Measurements from ENCODE around the gene FADS6.
A peak's percentile ranks its signal among the peaks of the same experiment; 100 is the strongest.

The FADS6 gene, protein sequence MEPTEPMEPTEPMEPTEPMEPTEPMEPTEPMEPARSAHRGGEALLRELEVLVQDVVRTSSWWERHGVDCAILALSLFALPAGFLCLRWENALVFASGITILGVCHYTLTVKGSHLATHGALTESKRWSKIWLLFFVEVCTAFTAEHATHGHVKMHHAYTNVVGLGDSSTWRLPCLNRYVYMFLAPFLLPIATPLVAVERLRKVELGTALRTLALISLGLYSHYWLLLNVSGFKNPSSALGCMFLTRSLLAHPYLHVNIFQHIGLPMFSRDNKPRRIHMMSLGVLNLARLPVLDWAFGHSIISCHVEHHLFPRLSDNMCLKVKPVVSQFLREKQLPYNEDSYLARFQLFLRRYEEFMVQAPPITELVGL

DNA sequence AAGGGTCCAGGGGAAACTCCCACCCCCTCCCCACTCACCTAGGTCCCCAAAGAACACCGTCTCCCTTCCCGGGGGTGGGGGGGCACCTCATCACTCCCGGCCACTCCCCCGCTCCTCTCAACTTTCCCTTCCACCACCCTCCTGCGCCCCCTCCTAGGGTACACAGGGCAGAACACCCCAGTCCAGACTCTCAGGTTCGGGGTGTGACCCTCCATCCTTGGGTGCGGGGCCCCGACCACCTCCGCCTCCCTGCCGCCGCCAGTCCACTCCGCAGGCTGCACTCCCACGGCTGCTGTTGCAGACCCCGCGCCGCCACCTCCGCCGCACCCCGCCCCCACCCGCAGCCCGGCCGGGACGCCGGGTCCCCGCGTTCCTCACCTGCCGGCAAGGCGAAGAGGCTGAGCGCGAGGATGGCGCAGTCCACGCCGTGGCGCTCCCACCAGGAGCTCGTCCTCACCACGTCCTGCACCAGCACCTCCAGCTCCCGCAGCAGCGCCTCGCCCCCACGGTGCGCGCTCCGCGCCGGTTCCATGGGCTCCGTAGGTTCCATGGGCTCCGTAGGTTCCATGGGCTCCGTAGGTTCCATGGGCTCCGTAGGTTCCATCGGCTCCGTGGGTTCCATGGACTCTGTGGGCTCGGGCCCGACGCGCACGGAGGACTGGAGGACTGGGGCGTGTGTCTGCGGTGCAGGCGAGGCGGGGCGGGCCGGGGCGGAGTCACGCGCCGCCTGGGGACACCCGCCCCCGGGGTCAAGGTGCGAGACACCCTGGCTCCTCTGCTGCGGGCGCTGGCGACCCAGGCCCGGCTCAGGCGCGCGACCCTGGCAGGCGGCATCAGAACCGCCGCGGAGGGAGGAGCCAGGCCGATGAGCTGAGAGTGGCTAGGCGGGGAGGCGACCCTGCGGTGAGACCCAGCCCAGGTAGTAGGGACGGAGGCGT lies at the start of gene FADS6:
Gene FADS6 (minus strand): TSS at position 660 of the 938 bp plus-strand sequence. CDS start 38 bp downstream, at position 622.
- DNase-seq (no peak), ATAC-seq (peak; percentile 62)
- peaks cover 62% of the 10 kb centered on the region for H3K27me3 Mint-ChIP-seq
- peak within 1 kb of the TSS; percentile 63 to 73 for H3K4me3 Mint-ChIP-seq
- H3K4me1 Mint-ChIP-seq = peaks cover 14% of the 10 kb centered on the region
- no peak within 1 kb of the TSS for H3K27ac Mint-ChIP-seq
- H3K9me3 Mint-ChIP-seq = no peaks in the 10 kb centered on the region

DNA sequence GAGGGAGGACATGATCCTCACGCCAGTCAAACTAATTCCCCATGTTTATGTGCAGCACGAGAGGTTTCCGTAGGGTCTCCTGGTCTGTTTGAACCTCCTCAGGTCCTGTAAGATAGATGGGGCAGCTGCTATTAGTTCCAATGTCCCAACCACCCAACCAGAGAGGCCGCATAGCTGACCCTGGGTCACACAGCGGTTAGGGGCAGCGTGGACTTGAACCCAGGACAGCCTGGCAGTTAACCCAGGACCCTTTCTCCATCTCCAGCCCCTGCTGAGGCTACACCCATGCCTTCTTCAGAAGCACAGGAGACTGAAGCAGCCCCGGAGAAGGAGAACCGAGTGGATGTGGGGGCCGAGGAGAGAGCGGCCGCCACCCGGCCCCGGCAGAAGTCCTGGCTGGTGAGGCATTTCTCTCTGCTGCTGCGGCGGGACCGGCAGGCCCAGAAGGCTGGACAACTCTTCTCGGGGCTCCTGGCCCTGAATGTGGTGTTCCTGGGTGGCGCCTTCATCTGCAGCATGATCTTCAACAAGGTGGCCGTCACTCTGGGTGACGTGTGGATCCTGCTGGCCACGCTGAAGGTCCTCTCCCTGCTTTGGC lies 47.8 kb upstream of the FADS6 start:
- ATAC-seq = no peak
- Mint-ChIP-seq H3K27me3 (peaks cover 64% of the 10 kb centered on the region), H3K4me1 (no peaks in the 10 kb centered on the region), H3K27ac (no peak overlapping the region), H3K4me3 (no peak overlapping the region), H3K9me3 (no peaks in the 10 kb centered on the region)
- DNase-seq = no peak

DNA sequence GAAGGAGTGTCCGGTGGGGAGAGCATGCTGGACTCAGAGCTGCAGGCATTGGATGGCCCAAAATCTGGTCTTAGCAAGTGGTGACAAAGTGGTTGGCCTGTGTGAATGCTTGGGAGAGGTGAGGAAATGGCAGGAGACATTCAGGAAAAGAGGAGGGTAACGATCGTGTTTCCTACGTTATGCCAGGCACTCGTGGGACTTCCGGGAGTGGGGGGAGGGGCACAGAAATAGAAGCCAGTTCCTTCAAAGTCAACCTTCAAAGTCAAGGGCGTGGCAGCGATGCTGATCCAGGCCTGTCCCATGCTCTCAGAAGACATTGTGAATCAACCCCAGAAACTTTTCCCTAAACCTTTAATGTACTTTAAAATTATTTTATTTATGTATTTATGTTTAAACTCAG lies 46.1 kb upstream of the FADS6 start:
- H3K27ac Mint-ChIP-seq = no peak overlapping the region
- ATAC-seq (no peak), DNase-seq (no peak)
- no peak overlapping the region for H3K4me3 Mint-ChIP-seq
- H3K9me3 Mint-ChIP-seq = no peaks in the 10 kb centered on the region
- H3K27me3 Mint-ChIP-seq = peaks cover 72% of the 10 kb centered on the region
- no peaks in the 10 kb centered on the region for H3K4me1 Mint-ChIP-seq

DNA sequence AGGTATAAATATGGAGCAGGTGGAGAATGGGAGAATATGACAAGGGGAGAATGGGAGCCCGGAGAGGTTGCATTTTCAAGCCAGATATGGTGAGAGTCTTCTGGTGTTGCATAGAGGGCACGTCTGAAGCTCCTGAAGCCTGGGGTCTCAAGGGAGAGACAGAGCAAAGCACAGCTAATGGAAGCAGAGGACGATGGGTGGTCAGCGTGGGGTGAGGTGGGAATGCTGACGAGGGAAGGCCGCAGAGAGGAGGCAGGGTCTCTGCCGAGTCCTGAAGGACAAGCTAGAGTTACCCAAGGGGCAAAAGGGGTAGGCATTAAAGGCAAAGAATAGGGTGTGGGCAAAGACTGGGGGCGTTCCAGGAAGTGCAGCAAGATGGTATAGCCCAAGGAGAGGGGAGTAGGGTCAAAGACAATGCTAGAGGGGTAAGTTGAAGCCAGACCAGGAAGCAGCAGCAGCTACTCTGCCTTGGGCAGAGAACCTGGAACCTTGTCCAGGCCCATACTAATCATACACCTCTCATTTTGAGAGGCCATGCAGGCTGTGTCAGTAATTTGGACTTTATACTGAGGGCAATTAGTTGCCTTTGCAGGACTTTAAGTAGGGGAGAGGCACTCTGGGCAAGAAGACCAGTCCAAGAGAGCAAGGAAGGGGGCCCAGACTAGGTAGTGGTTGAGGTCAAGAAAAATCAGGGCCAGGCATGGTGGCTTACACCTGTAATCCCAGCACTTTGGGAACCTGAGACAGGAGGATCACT lies 44.9 kb upstream of the FADS6 start:
- H3K27ac Mint-ChIP-seq = no peak overlapping the region
- ATAC-seq (no peak), DNase-seq (no peak)
- H3K4me1 Mint-ChIP-seq = no peaks in the 10 kb centered on the region
- H3K4me3 Mint-ChIP-seq = no peak overlapping the region
- H3K9me3 Mint-ChIP-seq = no peaks in the 10 kb centered on the region
- H3K27me3 Mint-ChIP-seq = peaks cover 72% of the 10 kb centered on the region

DNA sequence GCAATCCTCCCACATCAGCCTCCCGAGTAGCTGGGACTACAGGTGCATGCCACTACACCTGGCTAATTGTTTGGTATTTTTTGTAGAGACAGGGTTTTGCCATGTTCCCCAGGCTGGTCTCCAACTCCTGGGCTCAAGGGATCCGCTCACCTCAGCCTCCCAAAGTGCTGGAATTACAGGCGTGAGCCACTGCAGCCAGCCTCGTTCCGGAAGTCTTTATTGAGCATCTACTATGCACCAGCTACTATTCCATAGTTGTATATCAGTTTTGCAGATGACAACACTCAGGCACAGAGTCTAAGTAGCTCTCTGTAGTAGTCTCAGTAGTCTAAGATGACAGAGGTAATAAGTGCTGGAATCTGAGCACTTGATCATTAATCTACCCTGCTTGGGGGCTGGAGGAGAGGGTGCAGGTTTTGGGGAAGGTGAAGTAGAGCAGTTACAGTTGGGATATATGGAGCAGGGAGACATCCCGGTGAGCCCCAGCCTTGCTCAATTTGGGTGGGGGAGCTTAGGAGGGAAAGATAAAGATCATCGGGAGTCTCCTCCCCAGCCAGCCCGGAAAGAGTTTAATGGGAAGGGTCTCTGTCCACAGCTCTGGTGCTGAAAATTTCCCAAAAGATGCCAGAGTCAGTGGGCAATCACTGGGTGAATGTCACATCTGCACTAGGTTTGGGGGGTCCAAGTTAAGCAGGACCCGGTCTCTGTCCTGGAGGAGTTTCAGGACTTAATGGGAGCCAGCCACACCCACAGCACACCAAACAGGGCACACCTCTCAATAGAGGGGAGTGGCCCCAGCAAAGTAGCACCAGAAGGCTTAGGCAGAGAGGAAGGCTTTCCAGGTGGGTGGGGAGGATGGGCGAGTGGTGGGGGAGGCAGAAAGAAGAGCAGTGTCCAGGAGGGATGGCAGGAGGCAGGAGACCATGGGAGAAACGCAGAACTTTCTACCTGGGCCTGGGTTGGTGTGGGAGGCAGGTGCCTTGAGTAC lies 43.9 kb upstream of the FADS6 start:
- DNase-seq (no peak), ATAC-seq (no peak)
- no peaks in the 10 kb centered on the region for H3K9me3 Mint-ChIP-seq
- no peak overlapping the region for H3K4me3 Mint-ChIP-seq
- H3K27me3 Mint-ChIP-seq = peaks cover 77% of the 10 kb centered on the region
- no peaks in the 10 kb centered on the region for H3K4me1 Mint-ChIP-seq
- peak overlapping the region in 1 of 2 donors; percentile 37 for H3K27ac Mint-ChIP-seq

DNA sequence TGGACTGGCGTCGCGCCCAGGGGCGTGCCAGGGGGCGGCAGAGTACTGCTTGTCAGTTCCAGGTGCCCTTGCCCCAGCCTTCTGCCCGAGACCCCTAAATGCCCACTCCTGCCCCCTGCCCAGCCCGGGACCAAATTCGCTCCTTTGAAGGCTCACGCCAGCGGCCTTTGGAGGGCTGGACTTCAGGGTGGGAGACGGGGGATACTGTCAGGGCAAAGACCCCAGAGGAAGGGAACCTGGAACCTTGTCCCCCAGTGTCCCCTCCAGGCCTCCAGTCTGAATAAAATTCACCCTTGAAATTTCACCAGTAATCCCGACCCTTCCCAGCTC lies 43.0 kb upstream of the FADS6 start:
- H3K27ac Mint-ChIP-seq = no peak overlapping the region
- ATAC-seq = no peak
- H3K4me1 Mint-ChIP-seq = peaks cover 1% of the 10 kb centered on the region
- H3K27me3 Mint-ChIP-seq = peaks cover 77% of the 10 kb centered on the region
- no peak for DNase-seq
- no peaks in the 10 kb centered on the region for H3K9me3 Mint-ChIP-seq
- H3K4me3 Mint-ChIP-seq = no peak overlapping the region

DNA sequence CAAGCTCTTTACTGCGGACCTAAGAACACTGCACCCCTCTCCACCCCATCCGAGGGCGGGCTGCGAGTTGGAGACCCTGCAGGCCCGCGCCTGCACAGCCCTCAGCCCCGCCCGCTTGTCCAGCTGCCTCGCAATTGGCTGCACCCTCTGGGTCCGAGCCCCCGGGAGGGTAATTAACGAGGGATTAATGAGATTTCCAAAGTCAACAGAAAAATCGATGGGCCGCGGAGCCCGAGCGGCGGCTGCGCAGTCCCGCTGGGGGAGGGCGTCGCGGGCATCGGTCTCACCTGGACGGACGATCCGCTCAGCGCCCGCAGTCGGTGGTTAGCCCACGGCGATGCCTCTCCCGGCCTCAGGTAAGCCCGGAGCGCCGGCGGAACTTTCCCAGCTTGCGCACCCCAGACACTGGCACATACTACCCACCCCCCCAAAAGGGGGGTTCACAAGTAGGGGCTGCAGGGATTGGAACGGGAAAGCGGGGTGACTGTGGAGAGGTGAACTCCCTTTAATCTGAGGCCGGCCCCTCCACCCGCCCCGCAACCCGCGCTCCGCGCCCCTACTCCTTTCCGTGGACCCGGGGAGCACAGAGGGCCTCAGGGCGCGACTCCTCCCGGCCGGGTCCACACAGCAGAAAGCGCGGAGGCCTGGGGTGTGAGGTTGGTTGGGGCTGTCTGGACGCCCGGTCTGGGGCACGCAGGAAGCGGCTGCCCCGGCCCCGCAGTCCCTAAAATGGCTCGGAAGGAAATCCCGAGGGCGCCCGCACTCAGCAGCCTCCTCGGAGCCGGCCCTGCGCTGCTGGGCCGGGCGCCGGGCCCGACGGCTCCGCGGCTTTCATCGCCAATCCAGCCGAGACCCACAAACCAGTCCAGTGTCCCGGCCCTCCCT lies 42.4 kb upstream of the FADS6 start, which contains the start of gene OTOP3:
Gene OTOP3 (plus strand): TSS at position 314 of the 885 bp plus-strand sequence. CDS start 24 bp downstream, at position 338.
- H3K27me3 Mint-ChIP-seq = peaks cover 82% of the 10 kb centered on the region

DNA sequence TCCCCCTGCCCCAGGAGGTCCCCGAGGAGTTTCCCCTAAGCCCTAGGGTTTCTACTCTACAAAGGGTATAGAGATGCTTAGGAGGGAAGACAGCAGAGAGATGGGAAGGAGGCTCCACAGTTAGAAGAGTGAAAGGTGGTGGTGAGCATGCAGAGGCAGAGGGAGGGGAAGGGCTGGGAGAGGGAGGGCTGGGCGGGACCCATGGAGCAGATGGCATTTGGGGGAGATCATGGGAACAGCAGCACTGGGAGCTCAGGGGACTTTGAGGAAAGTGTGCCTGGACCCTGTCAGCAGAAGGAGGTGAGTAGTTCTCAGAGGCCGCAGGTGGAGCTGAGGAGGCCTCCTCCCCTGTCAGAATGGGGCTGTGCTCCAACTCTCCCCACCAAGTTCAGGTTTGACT lies 41.6 kb upstream of the FADS6 start:
- H3K4me3 Mint-ChIP-seq = no peak overlapping the region

More for the DNA sequence above, 42.4 kb upstream of the FADS6 start, which contains the start of gene OTOP3:
- Mint-ChIP-seq H3K4me1 (peaks cover 6% of the 10 kb centered on the region), H3K9me3 (no peaks in the 10 kb centered on the region), H3K4me3 (no peak within 1 kb of the TSS), H3K27ac (no peak within 1 kb of the TSS)
- DNase-seq = no peak
- no peak for ATAC-seq

DNA sequence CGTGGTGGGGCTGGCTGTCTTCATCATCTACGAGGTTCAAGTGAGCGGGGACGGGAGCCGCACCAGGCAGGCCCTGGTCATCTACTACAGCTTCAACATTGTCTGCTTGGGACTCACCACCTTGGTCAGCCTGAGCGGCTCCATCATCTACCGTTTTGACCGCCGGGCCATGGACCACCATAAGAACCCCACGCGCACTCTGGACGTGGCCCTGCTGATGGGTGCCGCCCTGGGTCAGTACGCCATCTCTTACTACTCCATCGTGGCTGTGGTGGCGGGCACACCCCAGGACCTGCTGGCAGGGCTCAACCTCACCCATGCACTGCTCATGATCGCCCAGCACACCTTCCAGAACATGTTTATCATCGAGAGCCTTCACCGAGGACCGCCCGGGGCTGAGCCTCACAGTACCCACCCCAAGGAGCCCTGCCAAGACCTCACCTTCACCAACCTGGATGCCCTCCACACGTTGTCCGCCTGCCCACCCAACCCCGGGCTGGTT lies 37.2 kb upstream of the FADS6 start:
- no peak for ATAC-seq
- H3K27ac Mint-ChIP-seq = no peak overlapping the region
- peaks cover 96% of the 10 kb centered on the region for H3K27me3 Mint-ChIP-seq

More for the DNA sequence above, 41.6 kb upstream of the FADS6 start:
- Mint-ChIP-seq H3K9me3 (no peaks in the 10 kb centered on the region), H3K27ac (no peak overlapping the region), H3K27me3 (peaks cover 90% of the 10 kb centered on the region), H3K4me1 (peaks cover 6% of the 10 kb centered on the region)
- DNase-seq (no peak), ATAC-seq (no peak)

DNA sequence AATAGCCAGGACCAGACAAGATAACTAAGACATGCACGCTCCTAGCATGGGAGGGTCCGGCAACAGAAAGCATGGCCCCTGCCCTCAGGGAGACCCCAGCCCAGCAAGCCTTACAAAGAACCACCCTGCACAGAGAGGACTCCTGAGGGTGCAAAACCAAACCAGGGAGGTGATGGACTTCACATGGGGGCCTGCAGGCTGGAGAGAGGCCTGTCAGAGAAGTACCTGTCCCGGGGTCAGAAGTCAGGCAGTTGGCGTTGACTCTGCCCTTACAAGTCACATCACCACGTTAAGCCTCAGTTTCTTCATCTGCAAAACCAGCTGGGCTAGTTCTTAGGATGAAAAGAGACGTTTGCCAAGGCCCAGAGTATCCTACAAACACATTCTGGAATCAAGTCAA lies 35.4 kb upstream of the FADS6 start:
- Mint-ChIP-seq H3K4me3 (no peak overlapping the region), H3K27ac (peak overlapping the region in 1 of 2 donors; percentile 1), H3K27me3 (peaks cover 98% of the 10 kb centered on the region), H3K4me1 (peaks cover 19% of the 10 kb centered on the region), H3K9me3 (no peaks in the 10 kb centered on the region)
- ATAC-seq (no peak), DNase-seq (no peak)

More for the DNA sequence above, 37.2 kb upstream of the FADS6 start:
- no peak overlapping the region for H3K4me3 Mint-ChIP-seq
- DNase-seq = no peak
- H3K4me1 Mint-ChIP-seq = peaks cover 6% of the 10 kb centered on the region
- no peaks in the 10 kb centered on the region for H3K9me3 Mint-ChIP-seq

DNA sequence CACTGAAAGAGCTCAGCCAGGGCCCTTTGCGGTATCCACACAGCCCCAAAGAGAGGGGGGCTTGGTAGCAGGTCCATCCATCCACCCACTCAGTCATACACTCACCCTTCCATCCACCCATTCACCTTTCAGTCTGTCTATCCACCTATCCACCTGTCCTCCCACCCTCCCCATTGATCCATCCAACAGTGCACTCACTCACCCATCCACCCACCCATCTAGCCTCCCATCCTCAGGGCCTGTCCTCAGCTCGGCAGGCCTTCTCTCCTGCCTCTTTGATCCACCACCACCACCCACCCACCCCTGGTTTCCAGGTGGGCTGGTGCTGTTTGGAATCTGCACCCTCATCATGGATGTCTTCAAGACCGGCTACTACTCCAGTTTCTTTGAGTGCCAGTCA lies 31.8 kb upstream of the FADS6 start:
- no peak for ATAC-seq
- H3K27me3 Mint-ChIP-seq = peaks cover 98% of the 10 kb centered on the region
- H3K9me3 Mint-ChIP-seq = no peaks in the 10 kb centered on the region
- H3K4me3 Mint-ChIP-seq = no peak overlapping the region
- no peak overlapping the region for H3K27ac Mint-ChIP-seq
- H3K4me1 Mint-ChIP-seq = peaks cover 27% of the 10 kb centered on the region
- DNase-seq = no peak

DNA sequence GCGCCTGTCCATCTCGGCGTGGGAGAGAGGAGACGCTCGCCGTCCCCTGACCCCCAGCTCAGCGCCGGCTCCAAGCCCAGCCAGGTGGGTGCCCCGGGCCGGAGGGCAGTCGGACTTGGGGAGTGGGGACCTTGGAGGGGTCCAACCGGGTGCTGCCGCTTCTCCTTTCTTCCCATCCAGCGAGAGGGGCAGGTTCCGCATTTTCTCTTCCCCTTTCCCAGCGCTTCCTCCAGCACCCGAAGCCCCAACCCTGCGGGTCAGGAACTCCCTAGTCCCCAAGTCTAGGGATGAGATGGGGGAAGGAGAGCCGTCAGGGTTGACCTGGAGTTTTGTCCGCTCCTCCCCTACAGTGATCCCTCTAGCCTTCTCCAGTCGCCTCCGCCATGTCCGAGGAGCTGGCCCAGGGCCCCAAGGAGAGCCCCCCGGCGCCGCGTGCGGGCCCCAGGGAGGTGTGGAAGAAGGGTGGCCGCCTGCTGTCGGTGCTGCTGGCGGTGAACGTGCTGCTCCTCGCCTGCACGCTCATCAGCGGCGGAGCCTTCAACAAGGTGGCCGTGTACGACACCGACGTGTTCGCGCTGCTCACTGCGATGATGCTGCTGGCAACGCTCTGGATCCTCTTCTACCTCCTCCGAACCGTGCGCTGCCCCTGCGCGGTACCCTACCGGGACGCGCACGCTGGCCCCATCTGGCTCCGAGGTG lies 31.0 kb upstream of the FADS6 start, which contains the start of gene OTOP2:
Gene OTOP2 (plus strand): TSS at position 24 of the 699 bp plus-strand sequence. CDS start 360 bp downstream, at position 384.
- Mint-ChIP-seq H3K9me3 (no peaks in the 10 kb centered on the region), H3K4me3 (peak within 1 kb of the TSS; percentile 39 to 64), H3K27me3 (peaks cover 94% of the 10 kb centered on the region), H3K27ac (no peak within 1 kb of the TSS), H3K4me1 (peaks cover 27% of the 10 kb centered on the region)
- peak; percentile 10 for ATAC-seq
- no peak for DNase-seq
